A673 (cell line): ENCODE data around the gene HMG20A. TPM values are rescaled to one million over a fixed set of nuclear protein-coding genes. Genes with fewer than 3 reads are reported as not detected.

Source experiments
- BruUV-seq: library from RNA; stranded (reverse); fragments of 400-500 nt; replicated peaks from 2 replicates; lab custom pipeline; 2021; lab: Mats Ljungman, UMichigan
- CTCF ChIA-PET: fragments of 300-600 bp; sonication (Branson Sonifier 250); formaldehyde crosslinking; loops from one replicate; lab custom pipeline; 2022; ENCODE audit warnings: antibody characterized with exemption; lab: Charles Lee
- POLR2A ChIA-PET: fragments of 300-600 bp; sonication (Branson Sonifier 250); formaldehyde crosslinking; loops from one replicate; lab custom pipeline; 2022; ENCODE audit warnings: antibody characterized with exemption; ENCODE audit not compliant: low non-redundant PET; lab: Charles Lee
- DNase-seq: peaks from one replicate; pipeline ENCODE4 v3.0.0-alpha.2; 2015; ENCODE audit warnings: low spot score
- H3K27ac ChIP-seq: fragments of 200-600 bp; sonication (generic); 2 replicates; pipeline ENCODE4 v1.5.1; 2016; ENCODE audit warnings: mixed run types, low read depth, mild to moderate bottlenecking, mixed read lengths, antibody characterized with exemption, low read length; ENCODE audit not compliant: poor library complexity, severe bottlenecking
- H3K27me3 ChIP-seq: fragments of 200-600 bp; sonication (generic); replicated peaks from 2 replicates; pipeline ENCODE4 v1.6.1; 2017; ENCODE audit warnings: mixed run types, low read depth, mild to moderate bottlenecking, mixed read lengths, antibody characterized with exemption, low read length; ENCODE audit not compliant: insufficient read depth, poor library complexity
- H3K36me3 ChIP-seq: fragments of 200-600 bp; sonication (generic); 2 replicates; pipeline ENCODE4 v1.6.1; 2016; ENCODE audit warnings: mixed run types, mild to moderate bottlenecking, mixed read lengths, antibody characterized with exemption, low read length; ENCODE audit not compliant: insufficient read depth, poor library complexity, severe bottlenecking
- H3K4me1 ChIP-seq: fragments of 200-600 bp; sonication (generic); 2 replicates; pipeline ENCODE4 v1.6.1; 2017; ENCODE audit warnings: mixed run types, mild to moderate bottlenecking, mixed read lengths, antibody characterized with exemption, low read length; ENCODE audit not compliant: insufficient read depth, poor library complexity, severe bottlenecking
- H3K4me3 ChIP-seq: fragments of 200-600 bp; sonication (generic); 2 replicates; pipeline ENCODE4 v1.5.1; 2016; ENCODE audit warnings: low read depth, mixed run types, mild to moderate bottlenecking, mixed read lengths, low read length; ENCODE audit not compliant: poor library complexity, severe bottlenecking
- H3K9me3 ChIP-seq: fragments of 200-600 bp; sonication (generic); 2 replicates; pipeline ENCODE4 v1.6.1; 2016; ENCODE audit warnings: mixed run types, low read depth, mild to moderate bottlenecking, mixed read lengths, antibody characterized with exemption, low read length; ENCODE audit not compliant: poor library complexity, severe bottlenecking
- EZH2 ChIP-seq: fragments of 200-600 bp; sonication (generic); IDR thresholded peaks from 2 replicates; pipeline ENCODE4 v1.6.1; 2017; ENCODE audit warnings: borderline replicate concordance, low read depth, mild to moderate bottlenecking, mixed read lengths, antibody characterized with exemption, low read length; ENCODE audit not compliant: poor library complexity, severe bottlenecking
- intact Hi-C: fragments of 100-400 bp; cut with micrococcal nuclease; formaldehyde crosslinking; loops from one replicate; pipeline ENCODE4 v1.10.0; 2022; ENCODE audit not compliant: unreplicated experiment
- total RNA-seq: library from RNA; stranded (reverse); gene quantifications from 2 replicates; pipeline ENCODE4 v1.2.3, GENCODE V29; 2021
- TF ChIP-seq, protein P1 (sequence below): fragments of 300-800, 200-600 bp; sonication (generic); conservative IDR thresholded peaks from 2 replicates; pipeline ENCODE4 v1.5.1; 2017; ENCODE audit warnings: low read depth, mild to moderate bottlenecking, antibody characterized with exemption, low read length, moderate library complexity, mixed read lengths

The HMG20A gene
- total RNA-seq, 1 experiment from 2014 or later, result 43.2 TPM

- BruUV-seq, result no TSS peak
- Histone ChIP-seq H3K27me3 (no peaks in the 10 kb centered on the region), H3K36me3 (peaks cover 11% of the 10 kb centered on the region), H3K4me3 (no peak overlapping the region), H3K9me3 (no peaks in the 10 kb centered on the region), H3K4me1 (peaks cover 17% of the 10 kb centered on the region), H3K27ac (no peak overlapping the region)
- DNase-seq, result no peak
- TF ChIP-seq, protein P1, sequence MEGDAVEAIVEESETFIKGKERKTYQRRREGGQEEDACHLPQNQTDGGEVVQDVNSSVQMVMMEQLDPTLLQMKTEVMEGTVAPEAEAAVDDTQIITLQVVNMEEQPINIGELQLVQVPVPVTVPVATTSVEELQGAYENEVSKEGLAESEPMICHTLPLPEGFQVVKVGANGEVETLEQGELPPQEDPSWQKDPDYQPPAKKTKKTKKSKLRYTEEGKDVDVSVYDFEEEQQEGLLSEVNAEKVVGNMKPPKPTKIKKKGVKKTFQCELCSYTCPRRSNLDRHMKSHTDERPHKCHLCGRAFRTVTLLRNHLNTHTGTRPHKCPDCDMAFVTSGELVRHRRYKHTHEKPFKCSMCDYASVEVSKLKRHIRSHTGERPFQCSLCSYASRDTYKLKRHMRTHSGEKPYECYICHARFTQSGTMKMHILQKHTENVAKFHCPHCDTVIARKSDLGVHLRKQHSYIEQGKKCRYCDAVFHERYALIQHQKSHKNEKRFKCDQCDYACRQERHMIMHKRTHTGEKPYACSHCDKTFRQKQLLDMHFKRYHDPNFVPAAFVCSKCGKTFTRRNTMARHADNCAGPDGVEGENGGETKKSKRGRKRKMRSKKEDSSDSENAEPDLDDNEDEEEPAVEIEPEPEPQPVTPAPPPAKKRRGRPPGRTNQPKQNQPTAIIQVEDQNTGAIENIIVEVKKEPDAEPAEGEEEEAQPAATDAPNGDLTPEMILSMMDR, result no peak
- no peak for TF ChIP-seq EZH2
- ChIA-PET POLR2A (no interaction called here), CTCF (no interaction called here)
- intact Hi-C loops, result no loop called here
These were observed 35.1 kb downstream of the HMG20A start for GRCh38 chr15:77455696-77456321.

- Histone ChIP-seq H3K27me3 (no peaks in the 10 kb centered on the region), H3K27ac (no peak overlapping the region), H3K9me3 (no peaks in the 10 kb centered on the region), H3K36me3 (peaks cover 11% of the 10 kb centered on the region), H3K4me1 (peaks cover 17% of the 10 kb centered on the region), H3K4me3 (no peak overlapping the region)
- intact Hi-C loops, result no loop called here
- CTCF ChIA-PET, result no interaction called here
- POLR2A ChIA-PET, result no interaction called here
- BruUV-seq, result no TSS peak
- no peak for DNase-seq
- no peak for TF ChIP-seq EZH2
- TF ChIP-seq, protein P1, result no peak
These were observed 36.1 kb downstream of the HMG20A start for GRCh38 chr15:77456746-77457145.

- ChIA-PET CTCF (no interaction called here), POLR2A (no interaction called here)
- TF ChIP-seq, protein P1, result no peak
- DNase-seq, result no peak
- H3K4me3 ChIP-seq, result no peak overlapping the region
- no peaks in the 10 kb centered on the region for H3K9me3 ChIP-seq
- no TSS peak for BruUV-seq
- intact Hi-C loops, result no loop called here
- peaks cover 17% of the 10 kb centered on the region for H3K4me1 ChIP-seq
- H3K36me3 ChIP-seq, result peaks cover 11% of the 10 kb centered on the region
- H3K27me3 ChIP-seq, result no peaks in the 10 kb centered on the region
- no peak overlapping the region for H3K27ac ChIP-seq
These were observed 36.7 kb downstream of the HMG20A start for GRCh38 chr15:77457191-77457904.
